GM23338 (cell line): ENCODE measurements around the gene AFF2. TPM values are rescaled to one million over a fixed set of nuclear protein-coding genes. Genes with fewer than 3 reads are reported as not detected.

Source experiments
- ATAC-seq: fragments of 200-7000 bp; cut with Tn5 transposase; 3 replicates; pipeline ENCODE4 v1.9.1; 2020
- DNase-seq: peaks from one replicate; pipeline ENCODE4 v3.0.0-alpha.2; 2015; ENCODE audit warnings: low spot score
- H2AFZ ChIP-seq: fragments of 200-600 bp; sonication (generic); 2 replicates; pipeline ENCODE4 v1.8.0; 2016; ENCODE audit warnings: antibody characterized with exemption, mild to moderate bottlenecking, moderate library complexity
- H3F3A ChIP-seq: fragments of 200-600 bp; sonication (generic); replicated peaks from 2 replicates; pipeline ENCODE4 v1.8.0; 2017; ENCODE audit warnings: antibody characterized with exemption, mixed run types, low read depth
- H3K27ac ChIP-seq: fragments of 200-600 bp; sonication (generic); 2 replicates; pipeline ENCODE4 v1.6.1; 2016; ENCODE audit warnings: low read depth
- H3K27me3 ChIP-seq: fragments of 200-600 bp; sonication (generic); 2 replicates; pipeline ENCODE4 v1.8.0; 2016; ENCODE audit warnings: mild to moderate bottlenecking, mixed run types, moderate library complexity; ENCODE audit not compliant: insufficient read depth
- H3K36me3 ChIP-seq: fragments of 200-600 bp; sonication (generic); 2 replicates; pipeline ENCODE4 v1.8.0; 2016; ENCODE audit warnings: mild to moderate bottlenecking; ENCODE audit not compliant: insufficient read depth
- H3K4me1 ChIP-seq: fragments of 200-600 bp; sonication (generic); 2 replicates; pipeline ENCODE4 v1.8.0; 2016; ENCODE audit warnings: mild to moderate bottlenecking, moderate library complexity; ENCODE audit not compliant: insufficient read depth
- H3K4me2 ChIP-seq: fragments of 200-600 bp; sonication (generic); 2 replicates; pipeline ENCODE4 v1.7.1; 2017; ENCODE audit warnings: mixed run types
- H3K4me3 ChIP-seq: fragments of 200-600 bp; sonication (generic); 2 replicates; pipeline ENCODE4 v1.6.1; 2016; ENCODE audit warnings: mixed run types
- H3K79me2 ChIP-seq: fragments of 200-600 bp; sonication (generic); replicated peaks from 2 replicates; pipeline ENCODE4 v1.8.0; 2017; ENCODE audit warnings: mild to moderate bottlenecking; ENCODE audit not compliant: insufficient read depth
- H3K9me2 ChIP-seq: fragments of 200-600 bp; sonication (generic); 2 replicates; pipeline ENCODE4 v1.8.0; 2017; ENCODE audit not compliant: insufficient read depth
- H4K20me1 ChIP-seq: fragments of 200-600 bp; sonication (generic); replicated peaks from 2 replicates; pipeline ENCODE4 v1.8.0; 2017; ENCODE audit warnings: mild to moderate bottlenecking; ENCODE audit not compliant: insufficient read depth
- H3K27ac Mint-ChIP-seq: 2 replicates; pipeline ENCODE4 v1.8.0; 2020; ENCODE audit warnings: inconsistent platforms, mild to moderate bottlenecking, moderate library complexity, mixed read lengths
- H3K27me3 Mint-ChIP-seq: 3 replicates; pipeline ENCODE4 v1.8.0; 2022; ENCODE audit warnings: low read depth, mild to moderate bottlenecking, moderate library complexity, mixed read lengths, inconsistent platforms; ENCODE audit not compliant: insufficient read depth, poor library complexity
- H3K36me3 Mint-ChIP-seq: 3 replicates; pipeline ENCODE4 v1.8.0; 2021; ENCODE audit warnings: low read depth, mild to moderate bottlenecking, inconsistent platforms, moderate library complexity, mixed read lengths
- H3K4me1 Mint-ChIP-seq: 3 replicates; pipeline ENCODE4 v1.8.0; 2020; ENCODE audit warnings: mild to moderate bottlenecking, inconsistent platforms, mixed read lengths
- H3K4me3 Mint-ChIP-seq: 3 replicates; pipeline ENCODE4 v1.8.0; 2021; ENCODE audit warnings: moderate library complexity, mild to moderate bottlenecking, inconsistent platforms, mixed read lengths
- H3K9me3 Mint-ChIP-seq: 3 replicates; pipeline ENCODE4 v1.8.0; 2020; ENCODE audit warnings: moderate library complexity, mild to moderate bottlenecking, inconsistent platforms, mixed read lengths
- EZH2 ChIP-seq: fragments of 200-600 bp; sonication (generic); IDR thresholded peaks from one replicate; pipeline ENCODE4 v1.8.0; 2017; ENCODE audit warnings: antibody characterized with exemption, mild to moderate bottlenecking, low read depth; ENCODE audit not compliant: unreplicated experiment
- JUNB ChIP-seq: IDR thresholded peaks from one replicate; pipeline ENCODE4 v1.6.1; 2016; ENCODE audit warnings: antibody characterized with exemption; ENCODE audit not compliant: unreplicated experiment
- POLR2AphosphoS5 ChIP-seq: IDR thresholded peaks from 2 replicates; pipeline ENCODE4 v1.6.1; 2016; ENCODE audit warnings: antibody characterized with exemption, low read depth
- STAT1 ChIP-seq: IDR thresholded peaks from one replicate; pipeline ENCODE4 v1.6.1; 2016; ENCODE audit warnings: antibody characterized with exemption; ENCODE audit not compliant: unreplicated experiment
- polyA plus RNA-seq: library from polyadenylated mRNA; unstranded; fragments of >200 nt; fragmentation: Nextera tagmentation; extraction: Ambion mirVana; gene quantifications from 2 replicates; pipeline ENCODE4 v1.2.1, GENCODE V29; 2016
- total RNA-seq: library from RNA; depleted of rRNA; stranded (reverse); fragments of >200 nt; shearing (Covaris generic); gene quantifications from 2 replicates; pipeline ENCODE4 v1.2.3, GENCODE V29; 2014
- TF ChIP-seq, protein P1 (sequence below): IDR thresholded peaks from one replicate; pipeline ENCODE4 v1.6.1; 2018; ENCODE audit warnings: antibody characterized with exemption; ENCODE audit not compliant: unreplicated experiment
- TF ChIP-seq, protein P2 (sequence below): IDR thresholded peaks from 2 replicates; pipeline ENCODE4 v1.6.1; 2016; ENCODE audit warnings: antibody characterized with exemption
- TF ChIP-seq, protein P3 (sequence below), 2 experiments: fragments of 200-600 bp in 1 of 2; sonication (generic) in 1 of 2; conservative IDR thresholded peaks; 2 replicates each; pipeline versions ENCODE4 v1.5.1 to v1.6.1; 2016 to 2017; ENCODE audit warnings: antibody characterized with exemption in 2 of 2, low read depth in 2 of 2, mild to moderate bottlenecking in 2 of 2, moderate library complexity in 1 of 2

The AFF2 gene
- total and polyA plus RNA-seq, 2 experiments from 2014 or later = 1.6 to 5.8 TPM

DNA sequence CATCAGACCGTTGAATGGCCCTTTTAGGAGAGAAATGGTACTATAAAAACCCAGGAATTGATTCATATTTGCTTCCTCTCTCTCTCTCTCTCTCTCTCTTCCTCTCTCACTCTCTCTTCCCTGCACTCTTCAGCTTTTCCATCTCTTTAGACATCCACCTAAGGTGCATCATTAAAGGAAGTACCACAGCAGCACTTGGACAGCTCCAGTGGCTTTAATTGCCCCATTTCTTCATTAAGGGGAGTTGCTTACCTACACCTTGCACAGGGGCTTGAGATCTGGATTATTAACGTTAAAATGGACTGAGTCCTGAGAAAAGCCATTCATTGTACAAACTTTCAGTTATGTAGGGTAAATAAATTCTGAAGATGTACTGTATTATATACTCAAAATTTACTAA is 323.6 kb downstream of the AFF2 start:
- Histone ChIP-seq H3K27ac (no peak overlapping the region), H3K79me2 (no peaks in the 10 kb centered on the region)
- TF ChIP-seq, protein P1, sequence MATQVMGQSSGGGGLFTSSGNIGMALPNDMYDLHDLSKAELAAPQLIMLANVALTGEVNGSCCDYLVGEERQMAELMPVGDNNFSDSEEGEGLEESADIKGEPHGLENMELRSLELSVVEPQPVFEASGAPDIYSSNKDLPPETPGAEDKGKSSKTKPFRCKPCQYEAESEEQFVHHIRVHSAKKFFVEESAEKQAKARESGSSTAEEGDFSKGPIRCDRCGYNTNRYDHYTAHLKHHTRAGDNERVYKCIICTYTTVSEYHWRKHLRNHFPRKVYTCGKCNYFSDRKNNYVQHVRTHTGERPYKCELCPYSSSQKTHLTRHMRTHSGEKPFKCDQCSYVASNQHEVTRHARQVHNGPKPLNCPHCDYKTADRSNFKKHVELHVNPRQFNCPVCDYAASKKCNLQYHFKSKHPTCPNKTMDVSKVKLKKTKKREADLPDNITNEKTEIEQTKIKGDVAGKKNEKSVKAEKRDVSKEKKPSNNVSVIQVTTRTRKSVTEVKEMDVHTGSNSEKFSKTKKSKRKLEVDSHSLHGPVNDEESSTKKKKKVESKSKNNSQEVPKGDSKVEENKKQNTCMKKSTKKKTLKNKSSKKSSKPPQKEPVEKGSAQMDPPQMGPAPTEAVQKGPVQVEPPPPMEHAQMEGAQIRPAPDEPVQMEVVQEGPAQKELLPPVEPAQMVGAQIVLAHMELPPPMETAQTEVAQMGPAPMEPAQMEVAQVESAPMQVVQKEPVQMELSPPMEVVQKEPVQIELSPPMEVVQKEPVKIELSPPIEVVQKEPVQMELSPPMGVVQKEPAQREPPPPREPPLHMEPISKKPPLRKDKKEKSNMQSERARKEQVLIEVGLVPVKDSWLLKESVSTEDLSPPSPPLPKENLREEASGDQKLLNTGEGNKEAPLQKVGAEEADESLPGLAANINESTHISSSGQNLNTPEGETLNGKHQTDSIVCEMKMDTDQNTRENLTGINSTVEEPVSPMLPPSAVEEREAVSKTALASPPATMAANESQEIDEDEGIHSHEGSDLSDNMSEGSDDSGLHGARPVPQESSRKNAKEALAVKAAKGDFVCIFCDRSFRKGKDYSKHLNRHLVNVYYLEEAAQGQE = peak; percentile 41
- TF ChIP-seq EZH2 = no peak

DNA sequence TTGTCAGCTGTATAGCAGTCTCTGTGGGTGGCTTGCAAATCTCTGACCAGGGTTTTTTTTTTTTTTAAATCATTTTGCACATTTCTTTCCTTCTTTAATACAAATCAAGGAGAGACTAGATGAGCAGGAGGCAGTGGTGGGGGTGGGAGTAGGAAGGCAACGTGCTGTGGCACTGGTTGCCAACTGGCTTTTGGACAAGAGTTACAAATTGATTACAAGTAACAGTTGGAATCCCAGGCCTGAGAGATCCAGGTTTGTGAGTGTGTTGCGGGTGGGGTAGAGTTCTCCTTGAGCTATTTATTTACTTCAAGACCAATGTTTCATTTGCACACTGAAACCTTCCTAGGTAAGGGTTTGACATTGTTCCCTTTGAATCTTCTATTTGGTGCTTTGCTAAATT is 325.3 kb downstream of the AFF2 start:
- Histone ChIP-seq H3F3A (no peaks in the 10 kb centered on the region), H3K36me3 (no peaks in the 10 kb centered on the region), H3K27ac (no peak overlapping the region), H3K4me3 (no peak overlapping the region), H4K20me1 (no peaks in the 10 kb centered on the region), H3K79me2 (no peaks in the 10 kb centered on the region), H2AFZ (no peak overlapping the region), H3K4me2 (no peak overlapping the region), H3K4me1 (peaks cover 7% of the 10 kb centered on the region), H3K9me2 (no peaks in the 10 kb centered on the region), H3K27me3 (no peaks in the 10 kb centered on the region)
- DNase-seq (no peak), ATAC-seq (no peak)
- Mint-ChIP-seq H3K36me3 (no peaks in the 10 kb centered on the region), H3K27ac (no peak overlapping the region), H3K4me1 (peaks cover 7% of the 10 kb centered on the region; the same call in 2 of the 3 replicates), H3K27me3 (no peaks in the 10 kb centered on the region), H3K4me3 (no peak overlapping the region), H3K9me3 (no peaks in the 10 kb centered on the region; the same call in 2 of the 3 replicates)
- TF ChIP-seq POLR2AphosphoS5 (no peak), JUNB (no peak), STAT1 (no peak), EZH2 (no peak)
- TF ChIP-seq, protein P1 = no peak
- TF ChIP-seq, protein P2, sequence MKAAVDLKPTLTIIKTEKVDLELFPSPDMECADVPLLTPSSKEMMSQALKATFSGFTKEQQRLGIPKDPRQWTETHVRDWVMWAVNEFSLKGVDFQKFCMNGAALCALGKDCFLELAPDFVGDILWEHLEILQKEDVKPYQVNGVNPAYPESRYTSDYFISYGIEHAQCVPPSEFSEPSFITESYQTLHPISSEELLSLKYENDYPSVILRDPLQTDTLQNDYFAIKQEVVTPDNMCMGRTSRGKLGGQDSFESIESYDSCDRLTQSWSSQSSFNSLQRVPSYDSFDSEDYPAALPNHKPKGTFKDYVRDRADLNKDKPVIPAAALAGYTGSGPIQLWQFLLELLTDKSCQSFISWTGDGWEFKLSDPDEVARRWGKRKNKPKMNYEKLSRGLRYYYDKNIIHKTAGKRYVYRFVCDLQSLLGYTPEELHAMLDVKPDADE = no peak
- TF ChIP-seq, protein P3, sequence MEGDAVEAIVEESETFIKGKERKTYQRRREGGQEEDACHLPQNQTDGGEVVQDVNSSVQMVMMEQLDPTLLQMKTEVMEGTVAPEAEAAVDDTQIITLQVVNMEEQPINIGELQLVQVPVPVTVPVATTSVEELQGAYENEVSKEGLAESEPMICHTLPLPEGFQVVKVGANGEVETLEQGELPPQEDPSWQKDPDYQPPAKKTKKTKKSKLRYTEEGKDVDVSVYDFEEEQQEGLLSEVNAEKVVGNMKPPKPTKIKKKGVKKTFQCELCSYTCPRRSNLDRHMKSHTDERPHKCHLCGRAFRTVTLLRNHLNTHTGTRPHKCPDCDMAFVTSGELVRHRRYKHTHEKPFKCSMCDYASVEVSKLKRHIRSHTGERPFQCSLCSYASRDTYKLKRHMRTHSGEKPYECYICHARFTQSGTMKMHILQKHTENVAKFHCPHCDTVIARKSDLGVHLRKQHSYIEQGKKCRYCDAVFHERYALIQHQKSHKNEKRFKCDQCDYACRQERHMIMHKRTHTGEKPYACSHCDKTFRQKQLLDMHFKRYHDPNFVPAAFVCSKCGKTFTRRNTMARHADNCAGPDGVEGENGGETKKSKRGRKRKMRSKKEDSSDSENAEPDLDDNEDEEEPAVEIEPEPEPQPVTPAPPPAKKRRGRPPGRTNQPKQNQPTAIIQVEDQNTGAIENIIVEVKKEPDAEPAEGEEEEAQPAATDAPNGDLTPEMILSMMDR (conservative IDR thresholded peaks at IDR 0.05; ENCODE audit: low read depth in 2 of 2) = no peak

More for the DNA sequence above, 323.6 kb downstream of the AFF2 start:
- H2AFZ ChIP-seq = no peak overlapping the region
- no peaks in the 10 kb centered on the region for H4K20me1 ChIP-seq
- no peak for ATAC-seq
- no peak overlapping the region for H3K4me3 ChIP-seq
- no peak overlapping the region for H3K4me2 ChIP-seq
- no peaks in the 10 kb centered on the region for H3K36me3 ChIP-seq
- no peak for DNase-seq
- H3K4me1 ChIP-seq = peaks cover 7% of the 10 kb centered on the region
- no peaks in the 10 kb centered on the region for H3F3A ChIP-seq
- no peaks in the 10 kb centered on the region for H3K27me3 ChIP-seq
- no peak overlapping the region for H3K27ac Mint-ChIP-seq
- no peaks in the 10 kb centered on the region for H3K9me2 ChIP-seq
- H3K4me1 Mint-ChIP-seq = peaks cover 7% of the 10 kb centered on the region; the same call in 2 of the 3 replicates
- H3K4me3 Mint-ChIP-seq = no peak overlapping the region
- H3K9me3 Mint-ChIP-seq = no peaks in the 10 kb centered on the region
- no peaks in the 10 kb centered on the region for H3K27me3 Mint-ChIP-seq
- no peaks in the 10 kb centered on the region for H3K36me3 Mint-ChIP-seq
